Measurements from ENCODE around the gene FEZF1.

Gene FEZF1

GRCh38 chr7:122261442-122261841, 43.1 kb downstream of the FEZF1 start:
- CTCF ChIA-PET = no interaction called here
- Mint-ChIP-seq H3K4me1 (no peaks in the 10 kb centered on the region), H3K4me3 (no peak overlapping the region), H3K36me3 (no peaks in the 10 kb centered on the region), H3K9me3 (peaks cover 2% of the 10 kb centered on the region), H3K27me3 (no peaks in the 10 kb centered on the region), H3K27ac (no peak overlapping the region)
- no peak for DNase-seq

GRCh38 chr7:122261016-122261415, 43.5 kb downstream of the FEZF1 start:
- CTCF ChIA-PET = no interaction called here
- Mint-ChIP-seq H3K9me3 (peaks cover 2% of the 10 kb centered on the region), H3K27ac (no peak overlapping the region), H3K27me3 (no peaks in the 10 kb centered on the region), H3K4me1 (no peaks in the 10 kb centered on the region), H3K36me3 (no peaks in the 10 kb centered on the region), H3K4me3 (no peak overlapping the region)
- DNase-seq = no peak

GRCh38 chr7:122260336-122260735, 44.2 kb downstream of the FEZF1 start:
- H3K9me3 Mint-ChIP-seq = peaks cover 2% of the 10 kb centered on the region
- CTCF ChIA-PET = no interaction called here
- no peaks in the 10 kb centered on the region for H3K27me3 Mint-ChIP-seq

GRCh38 chr7:122258971-122259370, 45.6 kb downstream of the FEZF1 start:
- CTCF ChIA-PET = no interaction called here
- no peak overlapping the region for H3K27ac Mint-ChIP-seq
- DNase-seq = no peak
- no peaks in the 10 kb centered on the region for H3K36me3 Mint-ChIP-seq
- no peak overlapping the region for H3K4me3 Mint-ChIP-seq
- no peaks in the 10 kb centered on the region for H3K4me1 Mint-ChIP-seq
- H3K27me3 Mint-ChIP-seq = no peaks in the 10 kb centered on the region
- no peaks in the 10 kb centered on the region for H3K9me3 Mint-ChIP-seq

More at GRCh38 chr7:122260336-122260735, 44.2 kb downstream of the FEZF1 start:
- Mint-ChIP-seq H3K36me3 (no peaks in the 10 kb centered on the region), H3K27ac (no peak overlapping the region), H3K4me1 (no peaks in the 10 kb centered on the region), H3K4me3 (no peak overlapping the region)
- DNase-seq = no peak

- no peak for DNase-seq
- CTCF ChIA-PET = no interaction called here
- H3K27ac Mint-ChIP-seq = no peak overlapping the region
- no peaks in the 10 kb centered on the region for H3K36me3 Mint-ChIP-seq
- H3K27me3 Mint-ChIP-seq = no peaks in the 10 kb centered on the region
- no peaks in the 10 kb centered on the region for H3K9me3 Mint-ChIP-seq
- no peak overlapping the region for H3K4me3 Mint-ChIP-seq
- H3K4me1 Mint-ChIP-seq = no peaks in the 10 kb centered on the region
These were observed 47.5 kb downstream of the FEZF1 start for GRCh38 chr7:122257056-122257455.

- CTCF ChIA-PET = no interaction called here
- H3K36me3 Mint-ChIP-seq = no peaks in the 10 kb centered on the region
- H3K27ac Mint-ChIP-seq = no peak overlapping the region
- H3K4me1 Mint-ChIP-seq = no peaks in the 10 kb centered on the region
- no peaks in the 10 kb centered on the region for H3K27me3 Mint-ChIP-seq
- no peak overlapping the region for H3K4me3 Mint-ChIP-seq
- DNase-seq = no peak
- H3K9me3 Mint-ChIP-seq = no peaks in the 10 kb centered on the region
These were observed 48.5 kb downstream of the FEZF1 start for GRCh38 chr7:122256046-122256445.

GRCh38 chr7:122255454-122255853, 49.1 kb downstream of the FEZF1 start:
- CTCF ChIA-PET = no interaction called here
- no peak overlapping the region for H3K27ac Mint-ChIP-seq
- no peak overlapping the region for H3K4me3 Mint-ChIP-seq
- no peak for DNase-seq
- H3K27me3 Mint-ChIP-seq = no peaks in the 10 kb centered on the region
- no peaks in the 10 kb centered on the region for H3K36me3 Mint-ChIP-seq
- H3K9me3 Mint-ChIP-seq = no peaks in the 10 kb centered on the region
- H3K4me1 Mint-ChIP-seq = no peaks in the 10 kb centered on the region

Data from activated naive CD4-positive, alpha-beta T cell treated with anti-CD3 and anti-CD28 coated beads, Interleukin-2, amount 10 ng/mL, durations not matched to agents 7 days and 5 days (primary cell).